H1 (cell line): ENCODE measurements around the gene ANKRD50. TPM values are rescaled to one million over a fixed set of nuclear protein-coding genes. Genes with fewer than 3 reads are reported as not detected.

Experiments used
- CTCF ChIA-PET: fragments of 300-600 bp; sonication (Branson Sonifier 250); formaldehyde crosslinking; loops from one replicate; lab custom pipeline; 2021; ENCODE audit not compliant: partially characterized antibody; lab: Charles Lee
- POLR2A ChIA-PET: fragments of 300-600 bp; sonication (Branson Sonifier 250); formaldehyde crosslinking; loops from one replicate; lab custom pipeline; 2021; ENCODE audit warnings: inconsistent platforms; ENCODE audit not compliant: partially characterized antibody; lab: Charles Lee
- DNase-seq, 2 experiments: peaks; one replicate each; pipeline versions ENCODE4 v3.0.0 to v3.0.0-alpha.2; 2010 to 2022; ENCODE audit warnings: low spot score in 2 of 2, low read depth in 1 of 2, mixed read lengths in 1 of 2
- FAIRE-seq: peaks from 2 replicates; lab custom pipeline; 2011; peaks lifted over from hg19 to GRCh38; lab: Jason Lieb, UNC
- H2AFZ ChIP-seq: 2 replicates; pipeline ENCODE4 v1.8.1; 2012; ENCODE audit warnings: low read length, inconsistent platforms
- H2AK5ac ChIP-seq: 2 replicates; pipeline ENCODE4 v1.6.1; 2013; ENCODE audit warnings: low read depth, low read length
- H2BK120ac ChIP-seq: replicated peaks from 2 replicates; pipeline ENCODE3; 2013; ENCODE audit warnings: low read depth, low read length, inconsistent platforms
- H2BK12ac ChIP-seq: 2 replicates; pipeline ENCODE4 v1.6.1; 2013; ENCODE audit warnings: low read depth, low read length
- H2BK15ac ChIP-seq: 2 replicates; pipeline ENCODE4 v1.6.1; 2013; ENCODE audit warnings: low read length
- H2BK20ac ChIP-seq: 2 replicates; pipeline ENCODE4 v1.6.1; 2013; ENCODE audit warnings: low read length
- H2BK5ac ChIP-seq: 2 replicates; pipeline ENCODE4 v1.6.1; 2013; ENCODE audit warnings: low read depth, low read length
- H3K14ac ChIP-seq: 2 replicates; pipeline ENCODE4 v1.6.1; 2013; ENCODE audit warnings: inconsistent platforms; ENCODE audit not compliant: insufficient read length
- H3K18ac ChIP-seq: 2 replicates; pipeline ENCODE4 v1.6.1; 2013; ENCODE audit warnings: low read length; ENCODE audit errors: extremely low read depth
- H3K23ac ChIP-seq: 2 replicates; pipeline ENCODE4 v1.6.1; 2013; ENCODE audit warnings: inconsistent platforms; ENCODE audit not compliant: insufficient read length
- H3K23me2 ChIP-seq: 2 replicates; pipeline ENCODE4 v1.6.1; 2013; ENCODE audit warnings: low read depth, low read length
- H3K27ac ChIP-seq: 2 replicates; pipeline ENCODE4 v1.6.1; 2011; ENCODE audit warnings: low read depth, low read length, inconsistent platforms
- H3K27me3 ChIP-seq, 4 experiments: replicated peaks in 1 of 4; 1 replicate in 1 of 4; 2 replicates in 3 of 4; pipeline versions ENCODE4 v1.6.1 to v1.8.1; 2011 to 2013; ENCODE audit warnings: low read length in 3 of 4, mild to moderate bottlenecking in 3 of 4, inconsistent platforms in 2 of 4, mixed read lengths in 2 of 4, moderate library complexity in 1 of 4; ENCODE audit not compliant: control insufficient read depth in 3 of 4, insufficient read depth in 3 of 4; ENCODE audit errors: extremely low read depth in 1 of 4
- H3K36me3 ChIP-seq, 4 experiments: 2 replicates each; pipeline versions ENCODE4 v1.6.1 to v1.8.1; 2011 to 2013; ENCODE audit warnings: mild to moderate bottlenecking in 4 of 4, low read length in 3 of 4, moderate library complexity in 2 of 4, control low read depth in 1 of 4, inconsistent platforms in 1 of 4; ENCODE audit not compliant: insufficient read depth in 4 of 4, control insufficient read depth in 2 of 4
- H3K4ac ChIP-seq: replicated peaks from 2 replicates; pipeline ENCODE3; 2013; ENCODE audit warnings: low read length, low read depth, mixed read lengths, inconsistent platforms; ENCODE audit not compliant: insufficient read length
- H3K4me1 ChIP-seq, 4 experiments: replicated peaks in 1 of 4; 1 replicate in 1 of 4; 2 replicates in 3 of 4; pipeline versions ENCODE4 v1.6.1 to v1.8.1; 2011 to 2013; ENCODE audit warnings: low read length in 3 of 4, inconsistent platforms in 2 of 4, mixed read lengths in 1 of 4; ENCODE audit not compliant: insufficient read depth in 4 of 4, control insufficient read depth in 3 of 4
- H3K4me2 ChIP-seq, 2 experiments: 2 replicates each; pipeline versions ENCODE4 v1.6.1 to v1.8.1; 2011 to 2013; ENCODE audit warnings: low read depth in 2 of 2, low read length in 2 of 2, control low read depth in 1 of 2, inconsistent platforms in 1 of 2, mild to moderate bottlenecking in 1 of 2; ENCODE audit not compliant: insufficient read depth in 1 of 2
- H3K4me3 ChIP-seq, 4 experiments: fragments of 200-600, 300-600 bp in 1 of 4; sonication (generic), shearing (Covaris generic), sonication (Bioruptor Twin) in 1 of 4; 2 replicates each; pipeline versions ENCODE4 v1.5.1 to v1.8.1; 2011 to 2016; ENCODE audit warnings: low read length in 4 of 4, low read depth in 3 of 4, control low read depth in 2 of 4, inconsistent platforms in 2 of 4, mild to moderate bottlenecking in 2 of 4, mixed read lengths in 1 of 4, moderate library complexity in 1 of 4; ENCODE audit not compliant: insufficient read depth in 2 of 4; ENCODE audit errors: extremely low read depth in 1 of 4
- H3K56ac ChIP-seq: replicated peaks from 2 replicates; pipeline ENCODE3; 2013; ENCODE audit warnings: low read depth, mild to moderate bottlenecking, mixed read lengths, low read length, inconsistent platforms; ENCODE audit not compliant: insufficient read length
- H3K79me1 ChIP-seq: 2 replicates; pipeline ENCODE4 v1.6.1; 2013; ENCODE audit warnings: low read depth, low read length, control low read depth
- H3K79me2 ChIP-seq, 2 experiments: 2 replicates each; pipeline versions ENCODE4 v1.6.1 to v1.8.1; 2012 to 2013; ENCODE audit warnings: low read length in 2 of 2, mild to moderate bottlenecking in 2 of 2, inconsistent platforms in 1 of 2; ENCODE audit not compliant: insufficient read depth in 2 of 2, control insufficient read depth in 1 of 2
- H3K9ac ChIP-seq, 4 experiments: replicated peaks in 1 of 4; 1 replicate in 1 of 4; 2 replicates in 3 of 4; pipeline versions ENCODE4 v1.6.1 to v1.8.1; 2011 to 2013; ENCODE audit warnings: low read depth in 3 of 4, low read length in 3 of 4, control low read depth in 2 of 4, mild to moderate bottlenecking in 2 of 4, moderate library complexity in 2 of 4, inconsistent platforms in 1 of 4; ENCODE audit errors: extremely low read depth in 1 of 4
- H3K9me3 ChIP-seq, 2 experiments: 2 replicates each; pipeline versions ENCODE4 v1.6.1 to v1.8.1; 2012 to 2013; ENCODE audit warnings: mild to moderate bottlenecking in 2 of 2, moderate library complexity in 2 of 2, control low read depth in 1 of 2, inconsistent platforms in 1 of 2, low read depth in 1 of 2, low read length in 1 of 2, mixed read lengths in 1 of 2; ENCODE audit not compliant: insufficient read depth in 2 of 2
- H4K20me1 ChIP-seq, 2 experiments: replicated peaks in 1 of 2; 2 replicates each; pipeline versions ENCODE3 to v1.8.1; 2011 to 2013; ENCODE audit warnings: inconsistent platforms in 2 of 2, low read length in 2 of 2, mild to moderate bottlenecking in 1 of 2; ENCODE audit not compliant: insufficient read depth in 2 of 2, control insufficient read depth in 1 of 2
- H4K5ac ChIP-seq: 2 replicates; pipeline ENCODE4 v1.6.1; 2013; ENCODE audit warnings: low read length, low read depth, mixed read lengths, inconsistent platforms; ENCODE audit not compliant: insufficient read length
- H4K8ac ChIP-seq: 2 replicates; pipeline ENCODE4 v1.8.0; 2013; ENCODE audit warnings: mild to moderate bottlenecking, moderate library complexity, low read length, inconsistent platforms; ENCODE audit not compliant: insufficient read depth; ENCODE audit errors: extremely low read depth
- H4K91ac ChIP-seq: replicated peaks from 2 replicates; pipeline ENCODE3; 2013; ENCODE audit warnings: low read length, mixed read lengths, inconsistent platforms; ENCODE audit not compliant: insufficient read length
- BRCA1 ChIP-seq: IDR thresholded peaks from 2 replicates; pipeline ENCODE4 v1.6.1; 2012; ENCODE audit warnings: low read depth, low read length, improper control_type of control experiment
- EGR1 ChIP-seq: IDR thresholded peaks from 2 replicates; pipeline ENCODE4 v1.6.1; 2011; ENCODE audit warnings: low read depth, low read length, borderline replicate concordance
- EP300 ChIP-seq, 2 experiments: IDR thresholded peaks; 1 replicate in 1 of 2; 2 replicates in 1 of 2; pipeline ENCODE4 v1.6.1; 2011 to 2012; ENCODE audit warnings: low read depth in 2 of 2, low read length in 2 of 2, mild to moderate bottlenecking in 2 of 2, borderline replicate concordance in 1 of 2, inconsistent platforms in 1 of 2, moderate library complexity in 1 of 2
- EZH2 ChIP-seq: fragments of 200-600 bp; sonication (generic); IDR thresholded peaks from 2 replicates; pipeline ENCODE4 v1.7.1; 2012; ENCODE audit warnings: low read depth, mild to moderate bottlenecking, moderate library complexity, low read length, inconsistent platforms; ENCODE audit not compliant: severe bottlenecking
- GABPA ChIP-seq: IDR thresholded peaks from 2 replicates; pipeline ENCODE4 v1.6.1; 2011; ENCODE audit warnings: mild to moderate bottlenecking, low read length, moderate library complexity, borderline replicate concordance; ENCODE audit not compliant: insufficient read depth
- JUN ChIP-seq: IDR thresholded peaks from 2 replicates; pipeline ENCODE4 v1.6.1; 2011; ENCODE audit warnings: low read depth, mild to moderate bottlenecking, improper control_type of control experiment, low read length
- KDM5A ChIP-seq: fragments of 200-600 bp; IDR thresholded peaks from 2 replicates; pipeline ENCODE4 v1.7.1; 2012; ENCODE audit warnings: mild to moderate bottlenecking, low read length, inconsistent platforms, mixed read lengths
- MAFK ChIP-seq: IDR thresholded peaks from 2 replicates; pipeline ENCODE4 v1.6.1; 2012; ENCODE audit warnings: low read depth, mild to moderate bottlenecking, improper control_type of control experiment, low read length
- MAX ChIP-seq: IDR thresholded peaks from 2 replicates; pipeline ENCODE4 v1.6.1; 2012; ENCODE audit warnings: inconsistent platforms
- NRF1 ChIP-seq: IDR thresholded peaks from 2 replicates; pipeline ENCODE4 v1.6.1; 2011; ENCODE audit warnings: mild to moderate bottlenecking, low read depth, low read length, improper control_type of control experiment
- SIN3A ChIP-seq, 2 experiments: IDR thresholded peaks in 1 of 2; conservative IDR thresholded peaks in 1 of 2; 2 replicates each; pipeline ENCODE4 v1.6.1; 2011 to 2012; ENCODE audit warnings: low read length in 2 of 2, improper control_type of control experiment in 1 of 2, low read depth in 1 of 2, mild to moderate bottlenecking in 1 of 2
- SIX5 ChIP-seq: IDR thresholded peaks from 2 replicates; pipeline ENCODE4 v1.6.1; 2011; ENCODE audit warnings: mild to moderate bottlenecking, low read depth, low read length
- WGBS, 2 experiments: shearing (Covaris generic) in 1 of 2; methylation state at CpG; one replicate each; pipeline versions ENCODE4 v1.1.6 to v1.1.7; 2013 to 2015; ENCODE audit warnings: low lambda C conversion rate in 2 of 2, mixed read lengths in 2 of 2, inconsistent platforms in 1 of 2, low coverage in 1 of 2, missing lambda C conversion rate in 1 of 2; ENCODE audit not compliant: insufficient replicate concordance in 2 of 2, insufficient coverage in 1 of 2, insufficient read length in 1 of 2; ENCODE audit errors: extremely low coverage in 1 of 2, missing lambda C conversion rate in 1 of 2; 5-methylcytosine and 5-hydroxymethylcytosine counted together
- polyA plus RNA-seq, 7 experiments: library from polyadenylated mRNA; depleted of rRNA in 3 of 7; stranded (reverse) in 5 of 7; unstranded in 2 of 7; fragments of >200 nt in 5 of 7; fragments of 200-250 nt in 2 of 7; gene quantifications; 1 replicate in 5 of 7; 2 replicates in 1 of 7; 4 replicates in 1 of 7; pipeline versions ENCODE4 v1.2.1 to v1.2.3, GENCODE V29; 2011 to 2013; ENCODE audit warnings: missing spikeins in 2 of 7, mixed read lengths in 2 of 7
- total RNA-seq: library from RNA; stranded (reverse); fragmentation: NEBNext Ultra II Directional; extraction: Animal tissue kit (Norgen Biotek cat#: 25700); gene quantifications from 2 replicates; pipeline ENCODE4 v1.2.1, GENCODE V29; 2021

The ANKRD50 gene
- total and polyA plus RNA-seq, 2 of the 8 experiments (the other 6 are each of a cell fraction or from before 2014, with no cell fraction given): 8.5 to 25.0 TPM

GRCh38 chr4:124740501-124740900 lies 28.0 kb upstream of the ANKRD50 start:
- DNase-seq: no peak
- Histone ChIP-seq H3K56ac (no peak overlapping the region), H2AK5ac (no peak overlapping the region), H2BK5ac (no peak overlapping the region), H4K5ac (no peak overlapping the region), H2BK120ac (no peak overlapping the region), H3K27ac (no peak overlapping the region), H2BK15ac (no peak overlapping the region), H2AFZ (no peak overlapping the region), H2BK20ac (no peak overlapping the region), H3K14ac (no peak overlapping the region), H3K4ac (no peak overlapping the region), H3K9ac (no peak overlapping the region), H3K4me1 (peaks cover 0 to 8% (median 5%) of the 10 kb centered on the region in 4 experiments; a peak in 4 of 7 replicates), H3K23ac (no peak overlapping the region), H4K20me1 (no peaks in the 10 kb centered on the region), H3K23me2 (no peaks in the 10 kb centered on the region), H3K18ac (no peak overlapping the region), H4K8ac (no peak overlapping the region), H2BK12ac (no peak overlapping the region), H3K27me3 (peaks cover 0 to 2% (median 0%) of the 10 kb centered on the region in 4 experiments; a peak in 1 of 7 replicates), H3K79me2 (no peaks in the 10 kb centered on the region), H4K91ac (no peak overlapping the region), H3K4me3 (no peak overlapping the region), H3K36me3 (no peaks in the 10 kb centered on the region), H3K79me1 (no peaks in the 10 kb centered on the region), H3K9me3 (no peaks in the 10 kb centered on the region), H3K4me2 (no peak overlapping the region)
- no peak for FAIRE-seq
- CTCF ChIA-PET: interaction anchor here (0.6 to 1.8 kb wide), 4 partner anchors 25 to 1214 kb away, joined by 3 to 5 read pairs (median 3); no protein-coding TSS in a partner anchor
- POLR2A ChIA-PET: no interaction called here
- no peak for TF ChIP-seq GABPA
- TF ChIP-seq BRCA1: no peak
- TF ChIP-seq SIN3A (conservative IDR thresholded peaks at IDR 0.05 in 1 of 2, IDR thresholded peaks at IDR 0.05 in 1 of 2; ENCODE audit: low read depth in 1 of 2, low read length in 2 of 2): no peak
- no peak for TF ChIP-seq MAFK
- no peak for TF ChIP-seq EZH2
- no peak for TF ChIP-seq SIX5
- no peak for TF ChIP-seq MAX
- no peak for TF ChIP-seq JUN
- no peak for TF ChIP-seq EGR1
- TF ChIP-seq EP300 (IDR thresholded peaks at IDR 0.05; ENCODE audit: borderline replicate concordance in 1 of 2, low read depth in 2 of 2, low read length in 2 of 2): no peak
- TF ChIP-seq KDM5A: no peak
- no peak for TF ChIP-seq NRF1
- WGBS, 2 experiments: 79% methylated on average over 1 of the region's 1 CpG; no CpG with 5 or more reads in 1 of the 2 experiments
